ENCODE results near the gene RABGEF1.
"Not testable (repeated sequence)": the region's sequence is repeated elsewhere in the genome, so short reads cannot be mapped to it uniquely, and the experiment has no call there.

The RABGEF1 gene

DNA sequence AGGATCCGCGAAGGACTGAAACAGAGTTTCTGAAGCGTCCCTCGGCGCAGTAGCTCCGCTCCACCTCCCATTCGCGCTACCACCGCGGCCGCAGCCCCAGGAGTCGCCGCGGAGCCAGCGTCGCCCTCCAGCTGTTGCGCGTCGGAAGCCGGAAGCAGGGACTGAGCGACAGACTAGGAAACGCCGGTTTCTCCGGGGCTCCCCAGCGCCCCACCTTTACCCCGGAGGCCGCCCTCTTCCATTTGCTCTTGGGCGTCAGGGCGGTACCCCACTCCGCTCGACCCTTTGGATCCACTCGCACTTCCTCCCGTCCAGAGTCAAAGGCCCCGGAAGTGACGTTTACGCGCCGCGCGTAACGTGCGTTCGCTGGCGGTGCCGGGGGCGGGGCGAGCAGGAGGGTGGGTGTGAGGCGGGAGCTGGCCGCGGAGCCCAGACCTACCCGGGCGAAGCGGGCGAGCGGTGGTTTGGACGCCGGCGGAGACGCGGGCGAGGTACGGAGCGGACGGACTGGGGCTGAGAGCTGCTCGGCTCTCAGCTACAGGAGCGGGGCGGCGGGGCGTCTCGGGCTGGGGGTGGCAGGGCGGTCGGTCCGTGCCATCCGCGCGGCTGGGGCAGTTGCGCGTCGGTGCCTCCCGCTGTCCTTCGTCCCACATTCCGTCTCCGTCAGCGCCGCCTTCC is at the start of gene RABGEF1:
TSS of gene RABGEF1 (plus strand) at position 432 of the 678 bp plus-strand sequence. CDS start 31,167 bp downstream, outside the sequence.
- peak; percentile 97 for DNase-seq

DNA sequence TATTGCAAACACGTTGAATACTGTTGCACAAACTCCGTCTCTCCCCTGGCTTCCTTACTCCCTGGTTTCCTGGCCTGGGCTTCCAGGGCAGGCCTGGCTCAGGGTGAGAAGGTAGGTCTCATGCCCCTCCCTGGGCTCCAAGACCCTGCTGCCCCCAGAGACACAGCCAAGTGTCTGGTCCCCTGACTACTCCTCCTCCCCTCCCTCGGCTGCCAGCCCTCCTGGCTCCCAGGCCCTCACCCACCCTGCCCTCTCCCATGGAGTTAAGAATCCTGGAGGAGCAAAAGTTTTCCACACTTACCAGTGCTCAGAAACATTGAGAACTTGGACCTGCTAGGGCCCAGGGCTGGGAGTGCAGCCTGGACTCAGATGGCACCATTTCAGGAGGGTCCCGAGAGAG is 47.2 kb upstream of the RABGEF1 start:
- DNase-seq: no peak

DNA sequence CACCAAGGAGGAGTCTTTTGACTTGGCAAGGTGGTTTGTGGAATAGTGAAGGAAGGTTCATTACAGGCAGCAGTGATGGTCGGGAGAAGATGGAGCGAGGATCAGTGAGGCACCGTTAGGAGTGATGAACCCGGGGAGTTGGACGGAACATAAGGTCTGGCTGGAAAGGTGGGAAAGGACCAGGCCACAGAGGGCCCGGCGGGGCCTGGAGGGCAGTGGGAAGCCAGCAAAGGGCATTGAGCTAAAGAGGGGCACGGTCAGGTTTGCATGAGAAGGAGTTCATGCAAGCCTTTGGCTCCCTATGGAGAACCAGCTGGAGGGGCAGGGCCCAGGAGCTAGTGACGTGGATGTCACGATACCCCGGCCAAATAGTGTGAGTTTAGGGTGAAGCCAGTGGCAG is 46.2 kb upstream of the RABGEF1 start:
- DNase-seq: no peak

DNA sequence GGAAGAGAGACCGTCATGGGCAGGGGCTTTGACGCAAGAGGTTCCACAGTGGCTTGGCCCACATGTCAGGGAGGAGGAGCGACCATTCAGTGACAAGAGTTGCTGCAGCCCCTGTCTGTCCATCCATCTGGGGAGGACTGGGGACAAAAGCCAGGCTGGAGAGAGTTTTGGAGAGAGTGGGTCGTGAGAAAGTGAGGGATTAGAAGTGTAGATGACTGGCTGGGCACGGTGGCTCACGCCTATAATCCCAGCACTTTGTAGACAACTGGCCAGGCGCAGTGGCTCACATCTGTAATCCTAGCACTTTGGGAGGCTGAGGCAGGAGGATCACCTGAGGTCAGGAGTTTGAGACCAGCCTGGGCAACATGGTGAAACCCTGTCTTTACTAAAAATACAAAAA is 45.1 kb upstream of the RABGEF1 start:
- not testable (repeated sequence) for DNase-seq

DNA sequence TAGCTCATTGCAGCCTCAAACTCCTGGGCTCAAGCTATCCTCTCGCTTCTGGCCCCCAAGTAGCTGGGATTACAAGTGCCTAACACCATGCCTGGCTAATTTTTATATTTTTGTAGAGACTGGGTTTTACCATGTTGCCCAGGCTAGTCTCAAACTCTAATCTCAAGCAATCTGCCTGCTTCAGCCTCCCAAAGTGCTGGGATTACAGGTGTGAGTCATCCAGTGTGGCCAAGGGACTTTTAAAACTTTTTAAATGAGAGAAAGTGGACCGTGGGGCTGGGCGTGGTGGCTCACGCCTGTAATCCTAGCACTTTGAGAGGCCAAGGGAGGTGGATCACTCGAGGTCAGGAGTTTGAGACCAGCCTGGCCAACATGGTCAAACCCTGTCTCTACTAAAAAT is 44.4 kb upstream of the RABGEF1 start:
- DNase-seq: not testable (repeated sequence)

DNA sequence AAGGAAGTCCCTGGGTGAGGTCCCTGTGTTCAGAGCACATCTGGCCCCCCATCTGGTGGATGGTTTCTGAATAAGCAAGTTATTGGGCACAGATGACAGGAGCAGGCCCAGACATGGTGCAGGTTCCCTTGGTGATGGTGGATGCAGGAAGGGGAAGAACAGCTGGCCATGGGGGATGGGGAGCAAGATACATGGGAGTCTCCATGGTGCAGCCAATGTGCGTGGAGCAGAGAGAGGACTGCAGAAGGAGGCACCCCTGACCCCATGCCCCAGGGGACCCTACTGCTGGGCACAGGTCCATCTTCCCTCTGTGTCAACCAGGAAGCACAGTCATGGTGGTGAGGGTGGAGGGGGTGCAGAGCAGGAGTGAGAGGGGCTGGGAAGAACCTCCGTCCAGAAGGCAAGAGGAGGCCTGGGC is 43.8 kb upstream of the RABGEF1 start:
- no peak for DNase-seq

DNA sequence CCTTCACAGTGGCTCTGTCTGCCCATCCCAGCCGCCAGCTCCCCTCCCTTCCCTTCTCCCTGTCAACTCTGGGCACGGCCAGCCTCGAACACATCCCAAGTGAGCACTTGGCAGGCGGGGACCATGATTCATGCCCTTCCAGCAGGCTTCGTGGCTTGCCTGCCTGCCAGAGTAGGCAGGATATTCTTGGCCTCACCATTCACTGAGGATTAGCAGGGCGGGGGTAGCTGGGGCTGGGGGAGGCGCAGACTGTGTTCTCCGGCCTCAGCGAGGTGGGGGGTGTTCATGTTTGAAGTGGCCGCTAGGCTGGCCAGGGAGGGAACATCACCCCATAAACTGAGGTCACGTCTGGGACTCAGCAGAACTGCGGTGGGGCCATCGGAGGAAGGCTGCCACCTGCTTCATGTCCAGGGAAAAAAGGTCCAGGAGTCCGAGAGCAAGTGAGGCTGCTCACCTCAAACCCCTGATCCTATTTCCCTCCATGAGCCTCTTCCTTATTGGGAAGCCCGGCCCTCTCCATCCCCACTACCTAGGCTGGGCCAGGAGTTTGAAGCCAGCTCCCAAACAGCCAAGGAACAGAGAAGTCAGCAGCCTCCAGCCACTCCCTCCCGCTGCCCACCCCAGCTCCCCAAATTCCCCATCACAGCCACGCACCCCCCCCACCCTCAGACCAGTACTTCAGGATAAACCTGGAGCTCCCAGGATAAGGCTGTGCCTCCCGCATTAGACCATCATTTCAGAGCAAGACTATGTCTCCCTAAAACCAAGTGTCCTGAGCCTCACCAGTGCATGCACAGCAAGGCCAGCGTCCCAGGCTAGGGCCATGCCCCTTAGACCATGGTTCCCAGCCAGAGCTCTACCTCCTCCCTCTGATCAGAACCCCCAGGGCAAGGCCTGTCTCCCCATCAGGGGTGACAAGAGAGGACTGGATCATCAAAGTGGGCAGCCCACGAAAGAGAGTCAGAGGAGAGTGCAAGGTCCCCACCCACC is 42.8 kb upstream of the RABGEF1 start:
- DNase-seq: no peak

DNA sequence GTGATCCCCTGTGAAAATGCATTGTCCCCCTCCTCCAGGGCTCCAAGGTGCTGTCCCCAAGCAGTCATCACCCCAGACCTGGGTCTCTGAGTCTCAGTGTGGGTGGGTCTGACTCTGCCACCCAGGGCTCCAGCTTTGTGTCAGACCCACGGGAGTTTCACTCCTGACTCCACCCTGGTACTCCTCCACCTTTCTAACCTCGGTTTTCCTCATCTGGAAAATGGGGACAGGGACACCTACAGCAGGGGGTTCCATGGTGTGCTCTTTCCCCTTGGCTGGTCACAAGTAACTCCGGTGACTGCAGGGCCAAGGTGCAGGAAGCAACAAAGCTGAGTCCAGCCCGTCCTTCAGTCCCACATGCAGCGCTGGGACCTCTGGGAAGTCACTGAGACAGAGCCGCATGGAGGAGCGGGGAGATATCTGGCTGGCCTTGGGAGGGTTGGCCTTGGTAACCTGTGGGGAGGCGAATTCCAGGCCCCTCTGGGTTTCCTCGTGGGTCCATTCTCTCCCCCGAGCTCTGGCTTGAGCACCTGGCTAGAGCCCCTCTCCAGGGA is 41.8 kb upstream of the RABGEF1 start:
- no peak for DNase-seq

DNA sequence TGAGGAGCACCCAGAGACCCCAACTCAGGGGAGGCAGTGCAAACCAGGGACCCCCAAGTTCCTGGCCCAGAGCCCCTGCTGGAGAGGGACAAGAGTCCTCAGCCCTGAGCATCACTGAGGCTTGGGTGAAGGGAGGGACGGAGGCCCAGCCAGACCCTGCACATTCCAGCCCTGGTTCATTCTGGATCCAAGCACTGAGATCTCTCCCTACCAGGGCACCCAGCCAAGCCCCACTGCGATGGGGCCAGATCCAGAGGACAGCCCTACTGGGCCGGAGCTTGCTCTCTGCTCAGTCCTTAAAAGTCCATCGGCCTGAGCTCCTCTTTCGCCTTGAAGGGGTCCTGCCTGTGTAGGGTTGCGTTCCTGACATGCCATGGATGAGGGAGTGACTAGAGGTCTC is 40.5 kb upstream of the RABGEF1 start:
- no peak for DNase-seq

DNA sequence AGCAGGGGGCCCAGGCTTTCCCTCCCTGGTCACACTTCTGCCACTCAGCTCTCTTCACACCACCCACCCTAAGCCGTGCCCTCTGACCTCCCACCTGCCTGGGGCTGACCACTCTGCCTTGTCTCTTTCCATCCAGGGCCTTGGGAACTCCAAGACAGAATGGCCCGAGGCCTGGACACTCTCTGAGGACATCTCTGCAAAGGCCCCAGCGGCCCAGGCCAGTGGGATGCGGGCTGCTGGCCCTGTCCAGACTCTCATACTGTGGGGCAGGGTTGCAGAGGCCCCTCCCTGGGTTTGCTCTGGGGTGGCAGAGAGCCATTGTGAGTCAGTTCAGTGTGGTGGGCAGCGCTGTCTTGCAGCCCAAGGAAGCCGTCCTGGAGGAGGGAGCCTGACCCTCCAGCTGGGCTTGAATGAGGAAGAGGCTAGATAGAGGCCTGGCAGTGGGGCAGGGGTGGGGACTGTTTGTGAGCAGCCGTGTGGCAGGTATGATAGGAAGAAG is 39.9 kb upstream of the RABGEF1 start:
- no peak for DNase-seq

DNA sequence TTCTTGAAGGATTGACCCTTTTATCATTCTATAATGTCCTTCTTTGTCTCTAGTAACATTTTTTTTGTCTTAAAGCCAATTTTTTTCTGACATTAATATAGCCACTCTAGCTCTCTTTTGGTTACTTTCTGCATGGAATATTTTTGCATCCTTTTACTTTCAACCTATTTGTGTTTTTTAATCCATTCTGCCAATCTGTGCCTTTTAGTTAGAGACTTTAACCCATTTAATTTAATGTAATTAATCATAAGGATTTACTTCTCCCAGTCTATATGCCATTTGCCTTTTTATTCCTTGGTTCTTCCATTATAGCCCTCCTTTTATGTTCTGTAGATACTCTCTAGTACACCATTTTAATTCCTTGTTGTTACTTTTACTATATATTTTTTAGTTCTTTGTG is 32.7 kb upstream of the RABGEF1 start:
- DNase-seq: no peak

DNA sequence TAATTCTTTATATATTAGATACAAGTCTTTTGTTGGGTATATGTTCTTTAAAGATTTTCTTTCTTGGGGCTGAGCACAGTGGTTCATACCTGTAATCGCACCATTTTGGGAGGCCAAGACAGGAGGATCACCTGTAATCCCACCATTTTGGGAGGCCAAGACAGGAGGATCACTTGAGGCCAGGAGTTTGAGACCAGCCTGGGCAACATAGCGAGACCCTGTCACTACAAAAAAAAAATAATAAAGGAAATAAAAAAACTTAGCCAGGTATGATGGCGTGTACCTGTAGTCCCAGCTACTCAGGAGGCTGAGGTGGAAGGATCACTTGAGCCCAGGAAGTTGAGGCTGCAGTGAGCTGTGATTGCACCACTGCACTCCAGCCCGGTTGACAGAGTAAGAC is 29.8 kb upstream of the RABGEF1 start:
- not testable (repeated sequence) for DNase-seq

DNA sequence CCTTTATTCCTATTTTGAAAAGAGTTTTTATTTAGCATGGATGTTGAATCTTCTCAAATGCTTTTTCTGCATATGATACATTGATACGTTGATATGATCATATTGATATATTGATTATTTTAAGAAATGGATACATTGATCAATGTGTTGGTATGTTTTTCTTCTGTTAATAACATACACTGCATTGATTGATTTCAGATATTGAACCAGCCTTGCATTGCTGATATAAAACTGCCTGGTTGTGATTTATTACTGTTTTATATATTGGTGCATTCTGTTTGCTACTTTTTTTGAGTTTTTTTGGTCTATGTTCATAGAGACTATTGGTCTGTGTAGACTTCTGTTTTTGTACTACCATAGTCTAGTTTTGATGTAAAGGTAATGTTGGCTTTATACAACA is 26.8 kb upstream of the RABGEF1 start:
- no peak for DNase-seq

DNA sequence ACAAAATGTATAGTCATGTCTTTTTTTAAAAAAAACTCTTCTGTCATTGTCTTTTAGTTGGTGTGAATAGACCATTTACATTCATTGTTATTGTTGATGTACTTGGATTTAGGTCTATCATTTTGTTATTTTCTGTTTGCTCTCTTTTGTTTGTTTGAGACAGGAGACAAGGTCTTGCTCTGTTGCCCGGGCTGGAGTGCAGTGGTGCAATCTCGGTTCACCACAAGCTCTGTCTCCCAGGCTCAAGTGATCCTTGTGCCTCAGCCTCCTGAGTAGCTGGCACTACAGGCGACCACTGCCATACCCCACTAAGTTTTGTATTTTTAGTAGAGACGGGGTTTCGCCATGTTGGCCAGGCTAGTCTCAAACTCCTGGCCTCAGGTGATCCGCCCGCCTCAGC is 23.9 kb upstream of the RABGEF1 start:
- not testable (repeated sequence) for DNase-seq

DNA sequence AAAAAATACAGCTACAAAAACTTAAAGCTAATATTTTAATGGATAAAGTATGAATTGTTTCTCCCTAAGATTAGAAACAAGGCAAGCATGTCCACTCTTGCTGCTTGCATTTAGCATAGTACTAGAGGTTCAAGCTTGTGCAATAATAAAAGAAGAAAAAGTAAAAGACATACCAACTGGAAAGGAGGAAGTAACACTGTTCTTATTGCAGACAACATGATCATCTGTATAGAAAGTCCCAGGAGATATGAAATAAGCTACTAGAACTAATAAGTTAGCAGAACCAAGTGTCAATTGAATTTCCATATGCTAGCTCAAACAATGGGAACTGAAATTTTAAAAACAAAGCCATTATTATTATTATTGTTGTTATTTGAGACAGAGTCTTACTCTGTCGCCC is 20.0 kb upstream of the RABGEF1 start:
- no peak for DNase-seq

DNA sequence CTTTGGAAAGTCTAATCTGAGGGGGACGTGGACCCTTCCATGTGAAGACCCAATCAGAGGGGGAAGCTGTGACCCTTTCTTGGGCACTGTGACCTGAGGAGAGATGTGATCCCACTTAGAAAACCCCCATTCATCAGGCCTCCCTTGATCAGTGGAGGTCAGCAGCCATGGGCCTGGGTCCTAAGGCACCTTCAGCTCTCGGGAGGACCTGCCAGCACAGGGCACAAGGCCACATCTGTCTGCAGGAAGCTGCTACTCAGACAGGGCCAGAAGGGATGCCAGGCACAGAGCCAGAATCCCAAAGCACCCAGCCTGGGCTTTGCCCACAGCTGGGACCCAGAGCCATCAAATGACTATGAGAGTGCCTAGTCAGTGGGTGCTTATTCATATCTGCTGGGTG is 14.7 kb upstream of the RABGEF1 start:
- DNase-seq: no peak

DNA sequence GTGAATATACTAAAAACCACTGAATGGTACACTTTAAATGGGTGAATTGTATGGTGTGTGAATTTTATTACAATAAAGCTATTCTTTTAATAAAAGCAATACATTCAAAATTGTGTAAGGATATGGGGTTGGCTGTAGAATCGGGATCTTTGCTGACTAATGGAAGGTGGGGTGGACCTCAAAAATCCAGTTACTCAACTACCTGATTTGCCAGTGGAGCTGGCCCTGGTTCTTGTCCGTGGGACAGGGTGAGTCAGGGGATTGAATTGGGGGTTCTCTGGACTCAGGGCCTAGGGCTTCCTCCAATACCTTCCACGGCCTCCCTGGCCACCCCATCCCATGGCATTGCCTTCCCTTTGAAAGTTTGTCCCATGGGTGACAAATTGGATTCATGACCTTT is 13.5 kb upstream of the RABGEF1 start:
- DNase-seq: no peak

DNA sequence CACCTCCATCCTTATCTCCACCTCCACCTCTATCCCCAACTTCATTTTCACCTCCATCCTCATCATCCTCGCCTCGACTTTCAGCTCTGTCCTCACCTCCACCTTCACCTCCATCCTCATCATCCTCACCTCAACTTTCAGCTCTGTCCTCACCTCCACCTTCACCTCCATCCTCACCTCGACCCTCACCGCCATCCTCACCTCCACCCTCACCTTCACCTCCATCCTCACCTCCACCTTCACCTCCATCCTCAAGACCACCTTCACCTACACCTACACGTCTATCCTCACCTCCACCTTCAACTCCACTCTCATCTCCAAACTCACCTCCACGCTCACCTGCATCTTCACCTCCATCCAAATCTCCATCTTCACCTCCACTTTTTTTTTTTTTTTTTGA is 12.0 kb upstream of the RABGEF1 start:
- no peak for DNase-seq

DNA sequence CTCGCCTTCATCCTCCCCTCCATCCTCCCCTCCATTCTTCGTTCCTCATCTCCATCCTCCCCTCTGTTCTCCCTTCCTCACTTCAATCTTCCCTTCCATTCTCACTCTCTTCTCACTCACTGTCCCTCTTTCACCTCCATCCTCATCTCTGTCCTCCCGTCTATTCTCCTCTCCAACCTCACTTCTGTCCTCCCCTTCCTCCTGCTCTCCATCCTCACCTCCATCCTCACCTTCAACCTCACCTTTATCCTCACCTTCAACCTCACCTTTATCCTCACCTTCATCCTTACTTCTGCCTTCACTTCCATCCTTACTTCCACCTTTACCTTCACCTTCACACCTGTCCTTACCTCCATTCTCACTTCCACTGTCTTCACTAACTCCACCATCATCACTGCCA is 11.3 kb upstream of the RABGEF1 start:
- DNase-seq: no peak

DNA sequence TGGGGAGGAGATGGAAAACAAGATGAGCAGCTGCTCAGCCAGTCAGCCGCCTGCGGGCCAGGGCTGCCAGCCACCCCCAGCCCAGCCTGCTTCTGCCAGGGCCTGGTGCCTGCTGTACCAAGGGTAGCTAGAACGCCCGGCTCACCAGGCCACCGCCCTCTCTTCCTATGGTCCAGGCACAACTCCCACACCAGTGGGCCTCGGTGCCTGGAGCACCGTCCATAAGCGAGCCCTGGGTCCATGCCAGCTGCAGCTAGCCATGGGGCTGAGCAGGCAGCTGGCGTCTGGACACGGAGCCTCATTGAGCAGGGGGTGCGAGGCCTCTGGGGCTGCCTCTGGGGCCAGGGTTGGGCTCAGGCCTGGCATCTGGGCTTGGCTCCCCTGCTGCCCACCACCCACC is 8.5 kb upstream of the RABGEF1 start:
- DNase-seq: no peak

DNA sequence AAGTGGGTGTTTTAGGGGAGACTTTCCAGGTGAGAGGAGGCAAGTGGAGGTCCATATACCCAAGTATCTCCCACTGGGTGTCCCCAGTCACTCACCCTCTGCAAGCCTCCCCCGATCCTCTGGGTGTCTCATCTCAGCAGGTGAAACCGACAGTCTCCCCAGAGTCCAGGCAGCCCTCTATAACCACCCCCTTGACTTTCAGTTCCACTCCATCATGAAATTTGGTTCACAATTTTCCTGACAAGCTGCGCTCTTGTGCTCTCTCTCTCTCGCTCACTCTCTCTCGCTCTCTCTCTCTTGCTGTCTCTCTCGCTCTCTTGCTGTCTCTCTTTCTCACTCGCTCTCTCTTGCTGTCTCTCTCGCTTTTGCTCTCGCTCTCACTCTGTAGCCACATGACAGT is 8.1 kb upstream of the RABGEF1 start:
- DNase-seq: no peak

DNA sequence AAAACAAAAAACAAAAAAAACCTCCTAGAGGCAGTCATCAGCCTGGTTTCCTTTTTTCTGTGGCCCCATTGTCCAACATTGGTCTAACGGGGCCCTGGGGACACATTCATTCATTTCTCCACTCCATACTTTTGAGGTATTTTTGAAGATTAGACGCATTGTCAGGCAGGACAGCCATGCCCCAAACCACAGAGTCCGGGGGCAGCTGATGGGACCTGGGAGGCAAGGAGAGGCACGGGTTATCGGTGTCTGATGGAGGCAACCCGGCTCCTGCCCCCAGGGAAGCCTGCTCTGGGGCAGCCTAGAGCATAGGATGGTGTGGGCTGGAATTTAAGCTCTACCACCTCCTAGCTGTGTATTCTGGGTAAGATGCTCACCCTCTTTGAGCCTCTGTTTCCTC is 6.5 kb upstream of the RABGEF1 start:
- no peak for DNase-seq

DNA sequence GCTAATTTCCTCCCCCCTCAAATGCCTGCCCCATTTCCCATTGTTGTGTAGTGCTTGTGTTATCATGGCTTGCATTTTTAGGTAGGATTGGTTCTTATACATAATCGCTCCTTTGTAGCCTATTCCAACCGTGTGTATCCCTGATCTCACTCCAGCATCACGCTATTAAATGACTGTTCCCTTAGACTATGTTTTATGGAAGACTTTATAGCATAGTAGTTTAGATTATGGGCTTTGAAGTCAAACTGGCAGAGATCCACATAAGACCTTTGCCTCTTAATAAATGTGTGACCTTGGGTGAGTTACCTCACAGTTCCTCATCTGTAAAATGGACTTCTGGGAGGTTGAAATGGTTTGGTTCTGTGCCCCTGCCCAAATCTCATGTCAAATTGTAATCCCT is 5.4 kb upstream of the RABGEF1 start:
- no peak for DNase-seq

DNA sequence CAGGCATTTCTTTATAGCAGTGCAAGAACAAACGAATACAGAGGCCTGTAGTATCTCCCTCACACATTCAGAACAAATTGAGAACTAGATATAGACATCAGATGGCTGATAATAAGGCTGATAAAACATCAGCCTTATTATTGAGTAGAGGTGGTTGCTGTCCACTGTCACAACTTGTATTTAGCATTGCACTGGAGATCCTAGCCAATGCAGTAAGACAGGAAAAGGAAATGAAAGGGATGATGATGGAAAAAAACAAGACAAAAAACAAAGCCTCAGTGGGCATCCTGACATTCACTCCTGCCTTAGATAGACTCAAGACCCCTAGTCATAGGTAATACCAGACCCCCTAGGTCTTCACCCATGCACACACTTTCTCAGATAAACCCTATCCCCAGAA is 4.7 kb upstream of the RABGEF1 start:
- no peak for DNase-seq
